ENCODE data around the gene CGB8. TPM values are rescaled to one million over a fixed set of nuclear protein-coding genes. Genes with fewer than 3 reads are reported as not detected.

The CGB8 gene
- total RNA-seq, 1 donor from 2014 or later, result not detected

- no peaks in the 10 kb centered on the region for H3K36me3 ChIP-seq
- no peaks in the 10 kb centered on the region for H3K4me1 ChIP-seq
- no peak overlapping the region for H2AFZ ChIP-seq (replicated peaks)
- no peak overlapping the region for H3K9ac ChIP-seq
- H3K79me2 ChIP-seq (ENCODE audit: low read depth), result no peaks in the 10 kb centered on the region
- H3K4me2 ChIP-seq, result no peak overlapping the region
- H3K4me3 Mint-ChIP-seq, result no peak overlapping the region
- H4K20me1 ChIP-seq (ENCODE audit: low read depth), result no peaks in the 10 kb centered on the region
- H3K9me3 Mint-ChIP-seq, result no peaks in the 10 kb centered on the region
- no peaks in the 10 kb centered on the region for H3F3A ChIP-seq (ENCODE audit: low read depth)
- no peaks in the 10 kb centered on the region for H3K27me3 ChIP-seq
- H3K4me1 Mint-ChIP-seq, result no peaks in the 10 kb centered on the region
- no peaks in the 10 kb centered on the region for H3K9me3 ChIP-seq (ENCODE audit: low read depth)
- DNase-seq (ENCODE audit: low spot score), result no peak
- no peak overlapping the region for H3K27ac Mint-ChIP-seq
- no peaks in the 10 kb centered on the region for H3K27me3 Mint-ChIP-seq (ENCODE audit: insufficient read depth, low read depth)
- peaks cover 13% of the 10 kb centered on the region for H3K36me3 Mint-ChIP-seq
- TF ChIP-seq EZH2phosphoT487 (IDR thresholded peaks at IDR 0.05) (no peak), EZH2 (IDR thresholded peaks at IDR 0.05) (no peak), CTCF (IDR thresholded peaks at IDR 0.05) (no peak)
- H3K4me3 ChIP-seq, result no peak overlapping the region
- no peak overlapping the region for H3K27ac ChIP-seq
Observed at GRCh38 chr19:49009828-49010227, 39.1 kb downstream of the CGB8 start.

GRCh38 chr19:49006905-49007304 lies 42.0 kb downstream of the CGB8 start:
- H3K4me3 Mint-ChIP-seq, result no peak overlapping the region
- no peaks in the 10 kb centered on the region for H3K27me3 ChIP-seq
- TF ChIP-seq CTCF (IDR thresholded peaks at IDR 0.05), result no peak
- no peak for TF ChIP-seq EZH2 (IDR thresholded peaks at IDR 0.05)
- no peak for TF ChIP-seq EZH2phosphoT487 (IDR thresholded peaks at IDR 0.05)
- DNase-seq (ENCODE audit: low spot score), result no peak
- no peaks in the 10 kb centered on the region for H3K36me3 ChIP-seq
- no peak overlapping the region for H3K4me2 ChIP-seq
- no peak overlapping the region for H3K4me3 ChIP-seq
- H2AFZ ChIP-seq (replicated peaks), result no peak overlapping the region
- H4K20me1 ChIP-seq (ENCODE audit: low read depth), result no peaks in the 10 kb centered on the region
- H3K36me3 Mint-ChIP-seq, result peaks cover 12% of the 10 kb centered on the region
- no peak overlapping the region for H3K9ac ChIP-seq
- H3K9me3 ChIP-seq (ENCODE audit: low read depth), result no peaks in the 10 kb centered on the region
- no peaks in the 10 kb centered on the region for H3K27me3 Mint-ChIP-seq (ENCODE audit: insufficient read depth, low read depth)
- no peaks in the 10 kb centered on the region for H3K4me1 Mint-ChIP-seq
- H3K4me1 ChIP-seq, result no peaks in the 10 kb centered on the region
- no peak overlapping the region for H3K27ac Mint-ChIP-seq
- no peak overlapping the region for H3K27ac ChIP-seq
- H3K79me2 ChIP-seq (ENCODE audit: low read depth), result no peaks in the 10 kb centered on the region
- H3K9me3 Mint-ChIP-seq, result no peaks in the 10 kb centered on the region
- H3F3A ChIP-seq (ENCODE audit: low read depth), result no peaks in the 10 kb centered on the region

- H3K9me3 ChIP-seq (ENCODE audit: low read depth), result no peaks in the 10 kb centered on the region
- H3K27ac Mint-ChIP-seq, result no peak overlapping the region
- TF ChIP-seq EZH2phosphoT487 (IDR thresholded peaks at IDR 0.05) (no peak), EZH2 (IDR thresholded peaks at IDR 0.05) (no peak)
Observed at GRCh38 chr19:49004964-49005614, 43.8 kb downstream of the CGB8 start.

GRCh38 chr19:49004133-49004532 lies 44.8 kb downstream of the CGB8 start:
- H3K36me3 ChIP-seq, result no peaks in the 10 kb centered on the region
- peaks cover 9% of the 10 kb centered on the region for H3K36me3 Mint-ChIP-seq

More at GRCh38 chr19:49004964-49005614, 43.8 kb downstream of the CGB8 start:
- H3K36me3 ChIP-seq, result no peaks in the 10 kb centered on the region
- peaks cover under 1% of the 10 kb centered on the region for H3K4me1 Mint-ChIP-seq
- H3F3A ChIP-seq (ENCODE audit: low read depth), result peaks cover under 1% of the 10 kb centered on the region
- no peak overlapping the region for H3K4me3 Mint-ChIP-seq
- H3K4me3 ChIP-seq, result no peak overlapping the region
- H3K27me3 ChIP-seq, result no peaks in the 10 kb centered on the region
- no peak overlapping the region for H2AFZ ChIP-seq (replicated peaks)
- no peak overlapping the region for H3K4me2 ChIP-seq
- H3K27ac ChIP-seq, result no peak overlapping the region
- H3K9ac ChIP-seq, result no peak overlapping the region
- no peak for DNase-seq (ENCODE audit: low spot score)
- H3K36me3 Mint-ChIP-seq, result peaks cover 9% of the 10 kb centered on the region
- peaks cover 7% of the 10 kb centered on the region for H3K79me2 ChIP-seq (ENCODE audit: low read depth)
- peaks cover 2% of the 10 kb centered on the region for H3K27me3 Mint-ChIP-seq (ENCODE audit: insufficient read depth, low read depth)
- H3K9me3 Mint-ChIP-seq, result no peaks in the 10 kb centered on the region
- H4K20me1 ChIP-seq (ENCODE audit: low read depth), result no peaks in the 10 kb centered on the region
- H3K4me1 ChIP-seq, result no peaks in the 10 kb centered on the region

More at GRCh38 chr19:49004133-49004532, 44.8 kb downstream of the CGB8 start:
- no peak overlapping the region for H3K27ac ChIP-seq
- Mint-ChIP-seq H3K9me3 (no peaks in the 10 kb centered on the region), H3K27me3 (ENCODE audit: insufficient read depth, low read depth) (peaks cover 2% of the 10 kb centered on the region), H3K4me3 (no peak overlapping the region), H3K27ac (no peak overlapping the region), H3K4me1 (peaks cover 10% of the 10 kb centered on the region)
- no peaks in the 10 kb centered on the region for H3K9me3 ChIP-seq (ENCODE audit: low read depth)
- H4K20me1 ChIP-seq (ENCODE audit: low read depth), result no peaks in the 10 kb centered on the region
- H3F3A ChIP-seq (ENCODE audit: low read depth), result peaks cover 10% of the 10 kb centered on the region
- no peak overlapping the region for H3K4me2 ChIP-seq
- H3K4me1 ChIP-seq, result peaks cover 3% of the 10 kb centered on the region
- no peak overlapping the region for H3K9ac ChIP-seq
- H3K4me3 ChIP-seq, result no peak overlapping the region
- H2AFZ ChIP-seq (replicated peaks), result no peak overlapping the region
- H3K27me3 ChIP-seq, result no peaks in the 10 kb centered on the region
- DNase-seq (ENCODE audit: low spot score), result no peak
- TF ChIP-seq EZH2 (IDR thresholded peaks at IDR 0.05) (no peak), CTCF (IDR thresholded peaks at IDR 0.05) (no peak), EZH2phosphoT487 (IDR thresholded peaks at IDR 0.05) (no peak)
- peaks cover 10% of the 10 kb centered on the region for H3K79me2 ChIP-seq (ENCODE audit: low read depth)

Data from neural progenitor cell (in vitro differentiated cells).